SKM-1 treated with dmso at 0.1 percent for 144 hours (cell line): ENCODE measurements around the gene KIAA1671.

Source experiments
- DNase-seq: peaks from one replicate; lab custom pipeline; 2025; ENCODE audit not compliant: unreplicated experiment; lab: John Stamatoyannopoulos, UW

Gene KIAA1671

DNA sequence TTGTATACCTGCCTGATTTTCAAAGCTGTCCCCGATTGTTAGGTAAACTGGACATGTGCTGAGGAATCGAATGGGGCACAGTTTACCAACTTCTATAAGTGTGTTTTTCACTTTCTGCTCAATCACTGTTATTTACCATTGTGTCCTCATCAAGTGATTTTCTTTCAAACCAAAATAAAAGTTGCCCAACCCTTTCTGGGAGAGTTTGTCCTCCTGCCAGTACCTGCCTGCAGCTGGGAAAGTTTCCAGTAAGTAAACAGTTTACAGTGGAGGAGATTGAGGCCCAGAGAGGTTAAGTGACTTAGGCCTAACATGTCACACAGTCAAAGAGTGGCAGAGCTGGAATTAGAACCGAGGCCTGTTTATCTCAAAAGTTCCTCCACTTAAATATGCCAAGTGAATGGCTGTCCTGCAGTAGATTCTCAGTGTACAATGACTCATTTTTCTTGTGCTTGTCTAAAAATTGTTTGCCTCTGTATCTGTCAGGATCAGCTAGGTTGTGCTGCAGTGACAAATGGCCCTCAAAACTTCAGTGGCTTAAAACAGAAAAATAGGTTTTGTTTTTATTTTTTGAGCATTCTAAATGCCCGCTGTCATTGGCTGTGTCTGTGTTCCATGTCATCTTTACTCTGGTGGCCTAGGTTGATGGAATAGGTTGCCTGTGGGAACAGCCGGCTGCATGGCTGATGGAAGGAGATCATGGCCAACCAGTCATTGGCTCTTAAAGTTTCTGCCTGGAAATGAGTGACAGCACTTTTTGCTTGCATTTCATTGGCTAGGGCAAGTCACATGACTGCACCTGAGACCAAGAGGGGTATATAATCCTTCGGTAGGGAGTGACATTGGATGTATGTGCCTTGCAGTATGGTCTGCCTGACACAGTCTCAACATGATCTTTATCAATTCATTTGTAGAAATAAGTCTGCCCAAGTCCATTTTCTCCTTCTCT is 185.3 kb downstream of the KIAA1671 start:
- DNase-seq: no peak

DNA sequence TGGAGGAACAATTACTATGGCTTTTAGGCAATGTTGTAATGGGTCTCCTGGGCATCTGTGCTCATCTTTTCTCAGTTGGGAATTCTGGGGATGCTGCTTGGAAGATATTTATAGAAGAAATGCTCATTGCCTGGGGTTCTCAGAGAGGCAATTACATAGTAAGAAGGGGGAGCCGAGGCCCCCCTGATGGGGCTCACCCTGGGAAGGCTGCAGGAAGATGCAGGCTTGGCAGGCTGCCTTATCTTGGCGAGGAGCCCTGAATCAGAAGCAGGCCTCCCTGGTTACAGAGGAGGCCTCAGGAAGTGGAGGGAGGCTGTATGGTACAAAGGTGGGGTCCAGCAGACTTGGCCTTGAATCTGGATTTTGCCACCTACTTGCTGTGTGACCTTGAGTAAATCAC is 186.5 kb downstream of the KIAA1671 start:
- no peak for DNase-seq

DNA sequence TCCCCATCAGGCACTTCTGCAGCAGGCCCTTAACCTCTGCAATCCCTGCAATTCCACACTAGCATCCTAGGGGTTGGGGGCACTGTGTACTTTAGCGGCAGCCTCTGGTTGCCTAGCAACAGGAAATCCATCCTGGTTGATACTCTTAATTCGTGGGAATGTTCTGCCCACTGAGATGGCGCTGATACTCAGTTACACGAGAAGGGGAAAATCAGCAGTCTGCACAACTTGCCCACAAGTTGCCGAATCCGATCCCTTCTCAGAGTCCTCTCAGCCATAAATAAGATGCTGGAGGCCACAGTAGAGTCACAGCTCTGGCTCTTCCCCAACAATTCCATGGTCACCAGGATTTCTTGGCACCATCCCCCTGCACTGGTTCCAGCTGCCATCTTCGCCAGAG is 189.6 kb downstream of the KIAA1671 start:
- DNase-seq: no peak

DNA sequence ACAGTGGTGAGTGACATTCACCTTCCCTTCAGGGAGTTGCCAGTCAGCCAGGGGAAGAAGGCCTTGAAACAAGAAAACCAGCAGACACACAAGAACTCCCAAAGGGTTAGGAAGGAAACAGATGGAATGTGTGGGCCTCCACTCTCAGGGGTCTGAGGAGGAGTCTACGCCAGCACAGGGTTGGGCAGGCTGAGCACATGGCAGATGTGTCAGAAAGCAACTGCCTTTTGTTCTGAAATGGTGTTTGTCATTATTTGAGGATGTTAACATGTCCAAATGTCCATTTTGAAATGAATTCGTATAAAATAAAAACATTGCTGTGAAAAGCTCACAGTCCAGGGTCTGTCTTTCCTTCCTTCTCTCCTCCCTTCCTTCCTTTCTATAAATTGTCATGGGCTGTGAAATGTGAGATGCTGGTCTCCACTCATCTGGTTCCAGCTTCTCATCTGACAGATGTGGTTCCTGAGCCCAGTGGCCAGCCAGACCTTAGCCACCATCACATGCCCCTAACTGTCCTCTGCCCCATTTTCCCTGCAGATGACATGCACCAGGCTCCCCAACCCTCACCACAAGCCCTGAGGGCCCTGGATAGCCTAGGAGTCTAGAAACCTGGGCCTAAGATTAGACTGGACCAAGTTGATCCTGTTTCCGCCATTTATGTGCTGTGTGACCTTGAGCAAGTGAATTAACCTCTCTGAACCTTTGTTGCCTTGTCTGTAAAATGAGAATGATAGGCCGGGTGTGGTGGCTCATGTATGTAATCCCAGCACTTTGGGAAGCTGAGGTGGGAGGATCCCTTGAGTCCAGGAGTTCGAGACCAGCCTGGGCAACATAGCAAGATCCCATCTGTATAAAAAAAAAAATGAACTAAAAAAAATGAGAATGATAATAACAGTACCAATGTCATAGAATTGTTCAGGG is 190.9 kb downstream of the KIAA1671 start:
- DNase-seq: no peak

DNA sequence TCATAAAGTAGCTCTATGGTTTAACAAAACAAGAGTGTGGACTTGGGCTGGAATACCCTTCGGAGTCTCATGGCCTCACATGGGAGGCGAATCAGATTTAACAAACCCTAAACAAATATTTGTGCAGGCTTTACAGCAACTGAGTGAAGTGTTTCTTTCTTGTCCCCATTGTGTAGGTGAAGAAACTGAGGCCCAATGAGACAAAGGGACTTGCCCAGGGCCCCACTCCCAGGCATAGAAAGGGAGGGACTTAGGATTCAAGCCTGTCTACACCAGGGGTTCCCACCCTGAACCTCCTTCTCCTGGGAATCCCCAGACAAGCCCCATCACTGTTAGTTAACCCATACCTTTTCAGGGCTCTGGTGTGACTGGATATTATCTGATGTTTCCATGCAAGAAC is 192.0 kb downstream of the KIAA1671 start:
- DNase-seq: no peak

DNA sequence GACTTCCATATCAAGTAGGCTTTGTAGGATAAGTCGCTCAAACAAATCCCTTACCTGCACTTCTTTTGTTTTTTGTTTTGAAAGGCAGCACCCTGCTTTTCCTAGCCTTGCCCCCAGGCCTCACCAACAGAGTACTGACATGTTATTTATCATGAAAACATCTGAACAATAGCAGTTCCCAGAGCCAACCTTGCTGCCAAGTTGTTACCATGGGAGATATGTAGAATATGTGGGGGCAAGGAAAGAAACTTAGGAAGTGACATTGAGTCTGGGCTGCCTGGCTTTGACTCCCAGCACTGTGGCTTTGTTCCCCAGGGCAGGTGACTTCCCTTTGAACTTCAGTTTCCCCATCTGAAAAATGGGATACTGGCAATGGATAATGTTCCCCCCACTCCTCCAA is 193.8 kb downstream of the KIAA1671 start:
- no peak for DNase-seq

DNA sequence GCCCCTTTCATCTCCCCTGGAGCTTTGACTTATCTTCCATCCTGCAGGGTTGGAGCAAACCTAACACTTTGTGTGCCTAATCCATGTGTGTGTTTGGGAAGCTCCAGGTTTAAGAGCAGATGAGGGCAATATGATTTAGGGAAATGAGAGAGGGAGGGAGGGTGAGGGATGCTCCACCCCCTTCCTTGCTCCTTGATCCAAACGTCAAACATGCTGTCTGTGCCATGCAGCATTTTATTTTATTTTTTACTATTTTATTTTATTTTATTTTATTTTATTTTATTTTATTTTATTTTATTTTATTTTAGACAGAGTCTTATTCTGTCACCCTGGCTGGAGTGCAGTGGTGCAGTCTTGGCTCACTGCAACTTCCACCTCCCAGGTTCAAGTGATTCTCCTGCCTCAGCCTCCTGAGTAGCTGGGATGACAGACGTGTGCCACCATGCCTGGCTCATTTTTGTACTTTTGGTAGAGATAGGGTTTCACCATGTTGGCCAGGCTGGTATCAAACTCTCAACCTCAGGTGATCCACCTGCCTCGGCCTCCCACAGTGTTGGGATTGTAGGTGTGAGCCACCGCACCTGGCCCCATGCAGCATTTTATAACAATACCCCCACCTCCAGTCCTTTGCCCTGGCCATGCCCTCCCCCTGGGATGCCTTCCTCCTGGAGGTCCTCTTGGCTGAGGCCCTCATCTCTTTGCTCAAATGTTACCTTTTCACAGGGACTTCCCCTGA is 194.6 kb downstream of the KIAA1671 start:
- no peak for DNase-seq

DNA sequence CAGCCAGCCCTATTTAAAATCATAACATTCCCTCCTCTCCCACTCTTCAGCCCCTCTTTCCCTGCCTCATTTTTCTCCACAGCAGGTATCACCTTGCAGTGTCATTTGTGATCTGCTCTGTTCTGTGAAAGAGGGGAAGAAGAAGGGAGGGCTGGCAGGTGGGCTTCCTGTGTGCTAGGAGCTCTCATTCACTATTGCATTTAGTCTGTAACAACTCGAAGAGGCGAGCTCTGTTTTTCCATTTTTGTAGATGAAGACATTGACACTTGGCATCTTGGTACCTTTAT is 195.1 kb downstream of the KIAA1671 start:
- DNase-seq: no peak

DNA sequence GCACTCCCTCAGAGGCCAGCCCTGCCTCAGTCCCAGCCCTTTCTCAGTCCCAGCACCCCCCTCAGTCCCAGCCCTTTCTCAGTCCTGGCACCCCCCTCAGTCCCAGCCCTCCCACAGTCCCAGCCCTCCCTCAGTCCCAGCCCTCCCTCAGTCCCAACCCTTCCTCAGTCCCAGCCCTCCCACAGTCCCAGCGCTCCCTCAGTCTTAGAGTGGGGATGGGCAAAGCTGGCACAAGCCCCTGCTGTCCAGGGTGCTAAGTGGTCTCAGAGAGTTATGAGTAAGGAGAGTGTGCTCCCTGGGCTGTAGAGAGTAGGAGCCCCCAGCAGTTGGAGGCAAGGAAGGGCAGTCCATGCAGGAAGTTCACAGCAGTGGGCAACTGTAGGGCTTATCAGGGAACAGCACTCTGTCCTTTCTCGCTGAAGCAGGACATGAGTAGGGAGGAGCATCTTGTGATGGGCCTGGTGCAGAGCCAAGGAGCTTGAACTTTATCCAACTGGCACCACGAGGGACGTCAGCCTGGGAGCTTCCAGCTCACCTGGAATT is 195.7 kb downstream of the KIAA1671 start:
- DNase-seq: no peak

DNA sequence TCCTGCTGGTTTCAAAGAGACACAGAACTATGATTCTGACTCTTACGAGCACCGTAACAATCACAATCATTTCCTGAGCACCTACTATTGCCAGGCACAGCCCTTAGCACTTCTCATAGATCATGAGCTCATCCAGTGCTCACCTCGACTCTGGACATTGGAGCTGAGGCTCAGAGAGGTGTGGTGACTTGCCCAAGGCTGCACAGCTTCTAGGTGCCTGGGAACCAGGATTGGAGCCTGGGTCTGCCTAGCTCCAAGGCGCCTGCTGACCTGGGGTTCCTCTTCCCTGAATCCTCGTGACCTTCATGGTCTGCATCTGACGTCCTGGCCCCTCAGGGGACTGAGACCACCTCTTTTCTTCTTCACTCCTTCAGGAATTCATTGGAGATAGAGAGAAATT is 196.5 kb downstream of the KIAA1671 start:
- DNase-seq: no peak

DNA sequence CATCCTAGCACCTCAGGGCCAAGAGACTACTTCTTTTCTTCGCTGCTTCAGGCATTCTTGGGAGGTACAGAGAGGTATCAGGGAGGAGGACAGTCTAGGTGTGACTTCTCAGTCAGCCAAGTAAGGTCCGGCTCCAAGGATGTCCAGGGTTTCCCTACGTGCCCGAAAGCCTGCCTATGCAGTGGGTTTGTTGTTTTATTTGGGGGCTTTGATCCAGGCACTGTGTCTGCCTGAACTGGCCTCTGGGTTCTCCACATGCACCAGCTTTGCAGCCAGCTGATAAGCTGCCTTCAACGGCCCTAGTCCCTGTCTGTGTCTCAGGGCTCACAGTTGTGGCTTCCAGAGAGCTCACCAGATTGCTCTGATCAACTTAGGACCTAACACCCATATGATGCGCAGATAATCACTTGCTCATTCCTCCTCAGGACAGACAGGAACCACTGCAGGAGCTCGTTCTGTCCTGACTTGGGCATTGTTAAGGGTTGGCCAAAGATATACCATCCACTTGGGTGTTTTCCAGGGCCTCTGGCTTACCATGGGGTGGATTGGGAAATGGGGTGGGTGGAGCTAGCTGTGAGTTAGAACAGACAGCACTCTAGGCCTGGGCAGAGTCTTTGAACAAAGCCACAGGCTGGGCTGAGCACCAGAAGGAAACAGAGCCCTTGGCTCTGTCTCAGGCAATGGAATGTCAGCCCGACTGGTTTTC is 201.6 kb downstream of the KIAA1671 start:
- DNase-seq: peak; percentile 2

DNA sequence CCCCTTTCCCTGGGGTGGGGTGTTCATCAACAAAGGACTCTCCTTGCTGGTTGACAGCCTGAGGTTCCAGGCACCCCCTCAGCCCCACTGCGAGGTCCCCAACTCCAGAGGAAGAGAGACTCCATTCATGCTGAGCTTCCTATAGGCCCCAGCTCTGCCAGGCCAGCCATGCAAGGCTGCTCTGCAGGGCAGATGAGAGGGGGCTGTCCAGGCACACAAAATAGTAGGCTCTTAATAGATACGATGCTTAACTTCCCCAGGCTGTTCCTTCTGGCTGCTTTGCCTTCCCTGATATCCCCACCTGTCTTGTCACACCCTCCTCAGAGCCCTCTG is 202.1 kb downstream of the KIAA1671 start:
- no peak for DNase-seq

DNA sequence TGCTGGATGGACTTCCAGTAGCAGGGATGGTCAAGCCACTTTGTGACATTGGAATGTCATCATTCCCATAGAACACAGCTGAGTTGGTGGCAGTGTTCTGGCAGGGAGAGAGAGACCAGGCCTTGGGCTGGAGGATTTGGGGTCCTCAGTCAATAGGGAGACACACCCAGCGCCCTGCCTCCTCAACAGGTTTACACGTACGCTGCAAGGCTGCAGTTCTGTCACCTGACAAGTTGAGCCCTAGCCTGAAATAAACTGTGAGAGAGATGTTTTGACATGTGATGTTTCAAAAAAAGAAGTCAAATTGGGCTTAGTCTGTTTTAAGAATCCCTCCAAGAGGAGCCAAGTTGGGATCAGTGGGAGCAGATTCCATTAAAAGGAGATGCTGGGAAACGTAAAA is 204.2 kb downstream of the KIAA1671 start:
- no peak for DNase-seq

DNA sequence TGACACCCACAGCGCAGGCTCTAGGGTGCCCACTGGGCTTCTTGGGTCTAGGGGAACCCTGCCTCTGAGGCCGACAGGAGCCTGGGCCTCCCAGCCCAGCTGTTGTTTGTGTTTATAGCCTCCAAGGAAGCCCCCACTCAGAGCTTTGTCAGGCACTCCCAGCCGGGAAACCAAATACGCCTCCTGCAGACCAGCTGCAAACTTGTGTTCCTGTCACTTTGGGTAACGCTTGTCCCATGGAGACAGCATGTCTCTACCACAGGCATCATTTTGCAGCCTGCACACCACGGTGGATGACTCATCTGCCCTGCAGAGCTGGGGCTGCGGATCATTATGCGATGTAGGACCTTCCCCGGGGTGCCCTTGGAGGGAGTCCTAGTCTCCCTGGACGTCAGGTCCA is 206.5 kb downstream of the KIAA1671 start:
- DNase-seq: no peak

DNA sequence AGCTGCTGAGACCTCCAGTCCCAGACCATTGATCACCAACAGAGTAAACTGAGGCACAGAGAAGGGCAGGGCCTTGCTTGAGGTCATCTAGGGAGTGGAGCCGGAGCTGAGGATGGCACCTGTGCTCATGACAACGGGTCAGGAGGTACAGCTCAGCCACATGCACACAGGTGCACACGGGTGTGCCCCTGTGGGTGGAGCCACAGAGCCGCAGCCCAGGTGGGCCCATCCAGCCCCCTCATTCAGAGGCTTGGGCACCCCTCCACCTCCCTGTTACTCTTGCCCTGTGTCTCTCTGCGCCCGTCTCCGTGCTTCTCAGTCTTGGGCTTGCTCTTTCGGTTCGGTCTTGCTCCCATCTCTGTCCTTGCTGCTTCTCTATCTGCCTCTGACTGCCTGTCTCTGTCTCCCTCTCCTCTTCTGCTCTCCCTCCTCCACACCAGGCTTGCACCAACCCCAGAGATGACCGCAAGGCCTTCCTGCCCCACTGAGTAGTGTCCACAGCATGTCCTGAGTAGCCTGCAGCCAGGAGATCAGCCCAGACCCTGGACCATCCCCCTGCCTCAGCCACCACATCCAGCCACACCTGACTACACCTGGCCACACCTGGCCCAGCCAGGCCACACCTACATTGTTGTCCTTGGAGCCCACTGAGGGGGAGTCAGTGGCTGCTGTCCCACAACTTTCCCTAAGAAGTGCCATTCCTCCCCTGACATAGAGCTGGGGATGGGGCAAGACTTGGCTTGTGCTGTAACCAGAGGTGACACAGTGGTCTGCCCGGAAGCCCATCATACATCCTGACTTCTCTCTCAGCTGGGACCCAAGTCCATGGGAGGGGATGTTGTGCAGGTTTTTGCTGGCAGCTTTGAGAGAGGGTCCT is 207.8 kb downstream of the KIAA1671 start:
- DNase-seq: no peak

DNA sequence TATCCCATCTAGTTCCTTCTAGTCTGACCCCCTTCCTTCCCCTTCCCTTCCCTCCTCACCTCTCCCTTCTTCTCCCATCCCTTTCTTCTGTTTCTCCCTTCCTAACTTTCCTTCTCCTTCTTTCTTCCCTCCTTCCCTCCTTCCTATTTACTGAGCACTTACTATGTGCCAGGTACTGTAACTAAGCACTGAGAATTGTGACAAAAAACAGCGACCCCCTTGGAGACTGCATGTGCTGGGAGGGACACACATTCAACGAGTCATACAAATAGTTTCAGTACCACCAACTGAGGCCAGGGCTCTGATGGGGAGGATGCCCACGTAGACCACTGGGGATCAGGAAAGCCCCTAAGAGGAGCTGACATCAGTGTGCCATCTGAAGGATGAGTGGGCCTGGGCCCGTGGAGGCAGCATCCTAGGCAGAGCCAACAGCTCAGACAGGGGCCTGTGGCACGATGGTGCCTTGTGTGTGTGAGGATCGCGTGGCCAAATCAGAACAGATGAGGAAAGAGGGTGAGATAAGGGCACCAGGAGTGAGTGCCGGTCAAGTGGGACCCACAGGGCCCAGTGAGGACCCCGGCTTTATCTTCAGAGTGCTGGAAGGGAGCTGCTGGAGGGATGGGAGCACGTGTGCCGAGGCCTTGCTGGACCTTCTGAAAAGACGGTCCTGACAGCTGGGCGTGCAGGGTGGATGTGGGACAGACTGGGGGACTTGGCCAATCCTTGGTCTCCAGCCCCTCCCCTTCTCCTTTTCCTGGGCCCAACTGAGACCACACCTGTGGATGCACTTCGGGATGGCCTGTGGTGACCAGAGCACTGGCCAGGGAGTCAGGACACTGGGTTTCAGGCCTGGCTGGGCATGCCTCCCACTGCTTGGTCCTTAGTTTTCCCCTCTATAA is 208.8 kb downstream of the KIAA1671 start:
- no peak for DNase-seq

DNA sequence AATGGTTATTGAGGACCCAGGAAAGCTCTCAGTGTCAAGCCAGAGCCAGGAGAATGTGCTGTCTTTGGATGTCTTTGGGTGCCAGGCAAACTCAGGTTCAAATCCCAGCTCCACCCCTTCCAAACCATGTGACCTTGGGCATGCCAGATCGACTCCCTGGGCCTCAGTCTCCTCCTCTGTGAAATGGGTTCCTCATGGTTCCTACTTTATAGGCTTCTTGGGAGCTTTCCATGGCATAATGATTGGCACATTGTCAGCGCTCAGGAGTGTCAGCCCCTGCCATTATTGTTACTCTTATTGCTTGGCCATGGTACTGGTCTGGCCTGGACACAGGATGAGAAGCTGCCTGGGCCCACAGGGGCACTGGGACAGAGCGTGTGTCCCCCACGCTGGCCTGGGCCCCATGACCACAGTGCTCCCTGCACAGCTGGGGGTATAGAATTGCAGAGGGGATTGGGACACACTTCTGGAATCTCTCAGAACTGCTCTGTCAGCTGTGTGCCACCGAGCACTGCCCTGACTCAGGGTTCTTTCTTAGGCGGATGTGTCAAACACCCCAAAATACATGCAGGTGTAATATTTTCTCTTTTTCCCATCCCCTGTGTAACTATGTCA is 209.5 kb downstream of the KIAA1671 start:
- no peak for DNase-seq

DNA sequence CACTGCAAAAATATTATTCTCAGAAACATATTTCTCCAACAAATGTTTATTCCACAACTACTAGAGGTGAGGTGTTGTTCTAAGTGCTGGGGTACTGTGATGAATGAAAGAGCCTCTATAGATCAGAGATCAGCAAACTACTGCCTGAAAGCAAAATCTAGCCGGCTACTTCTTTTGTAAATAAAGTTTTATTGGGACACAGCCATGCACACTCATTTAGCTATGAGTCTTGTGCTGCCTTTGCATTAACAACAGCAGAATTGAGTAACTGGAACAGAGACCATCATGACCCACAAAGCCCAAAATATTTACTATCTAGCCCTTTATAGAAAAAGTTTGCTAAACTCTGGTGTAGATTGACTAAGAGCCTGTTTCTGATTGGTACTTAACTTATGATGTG is 210.0 kb downstream of the KIAA1671 start:
- no peak for DNase-seq
